Stomach (tissue), 9 donors: ENCODE data around the gene SP3. TPM values are rescaled to one million over a fixed set of nuclear protein-coding genes. Genes with fewer than 3 reads are reported as not detected.
A peak's percentile ranks its signal among the peaks of the same experiment; 100 is the strongest.

Source experiments
- DNase-seq, 2 donors: peaks; one replicate each; pipeline versions ENCODE4 v3.0.0 to v3.0.0-alpha.2; 2013 to 2019
- H3K27ac ChIP-seq, 5 donors: fragments of 200-600 bp in 4 of 5; sonication (generic) in 4 of 5; one replicate each; pipeline ENCODE4 v1.5.1; 2013 to 2019; ENCODE audit warnings: mild to moderate bottlenecking in 1 of 5, moderate library complexity in 1 of 5
- H3K27me3 ChIP-seq, 3 donors: fragments of 200-600 bp; sonication (generic); one replicate each; pipeline ENCODE4 v1.5.1; 2017 to 2019; ENCODE audit warnings: mixed run types in 1 of 3
- H3K36me3 ChIP-seq, 4 donors: fragments of 200-600 bp; sonication (generic); 1 replicate in 3 of 4; 2 replicates in 1 of 4; pipeline ENCODE4 v1.5.1; 2016 to 2019
- H3K4me1 ChIP-seq, 4 donors: fragments of 200-600 bp; sonication (generic); one replicate each; pipeline ENCODE4 v1.5.1; 2016 to 2019
- H3K4me3 ChIP-seq, 4 donors: fragments of 200-600 bp; sonication (generic) in 3 of 4; one replicate each; pipeline ENCODE4 v1.5.1; 2016 to 2019; ENCODE audit warnings: mild to moderate bottlenecking in 1 of 4
- H3K9me3 ChIP-seq, 4 donors: fragments of 200-600 bp; sonication (generic); one replicate each; pipeline ENCODE4 v1.5.1; 2016 to 2019
- CTCF ChIP-seq, 7 experiments: fragments of 450-650 bp in 4 of 7; fragments of 200-600 bp in 3 of 7; sonication (generic) in 3 of 7; IDR thresholded peaks; one replicate each; pipeline ENCODE4 v1.5.1; 2016 to 2019; ENCODE audit warnings: antibody characterized with exemption in 7 of 7, control low read depth in 2 of 7, mild to moderate bottlenecking in 1 of 7
- EP300 ChIP-seq: sonication (generic); formaldehyde crosslinking; IDR thresholded peaks from one replicate; pipeline ENCODE4 v1.6.1; 2017; ENCODE audit warnings: antibody characterized with exemption
- POLR2A ChIP-seq, 4 donors: fragments of 450-650 bp; IDR thresholded peaks; one replicate each; pipeline ENCODE4 v1.6.1; 2016; ENCODE audit warnings: antibody characterized with exemption in 4 of 4, control low read depth in 2 of 4, mild to moderate bottlenecking in 1 of 4, moderate library complexity in 1 of 4
- POLR2AphosphoS5 ChIP-seq, 3 donors: sonication (generic); formaldehyde crosslinking; IDR thresholded peaks; one replicate each; pipeline ENCODE4 v1.6.1; 2016; ENCODE audit warnings: antibody characterized with exemption in 3 of 3
- WGBS, 5 donors: extraction: QIAGEN DNeasy Blood & Tissue Kit in 3 of 5; methylation state at CpG; one replicate each; pipeline versions ENCODE4 v1.1.5 to v1.1.7; 2013 to 2018; 5-methylcytosine and 5-hydroxymethylcytosine counted together
- intact Hi-C: fragments of 100-400 bp; cut with DNase I; formaldehyde crosslinking; loops from one replicate; pipeline ENCODE4 v1.15.1; 2023; ENCODE audit warnings: low total_unique reads
- polyA plus RNA-seq, 3 donors: library from polyadenylated mRNA; stranded (reverse); fragments of 200-250 nt; gene quantifications; one replicate each; pipeline ENCODE4 v1.2.3, GENCODE V29; 2013
- total RNA-seq, 5 donors: library from RNA; depleted of rRNA; stranded (reverse); fragments of >200 nt; gene quantifications; one replicate each; pipeline versions ENCODE4 v1.1.0 to v1.2.3, GENCODE V29; 2014 to 2016
- donor health status: healthy with polysubstance abuse.
- donor health status: Bipolar disorder and iron deficiency.
- donor health status: healthy.

The SP3 gene
- total and polyA plus RNA-seq, 8 donors = 15.0 to 147 (median 45.2) TPM

- intact Hi-C loops = no loop called here
- DNase-seq = no peak
Observed at GRCh38 chr2:173865971-173866873, 99.0 kb downstream of the SP3 start.

GRCh38 chr2:173862612-173863217 is 102.5 kb downstream of the SP3 start:
- intact Hi-C loops = no loop called here

More at GRCh38 chr2:173865971-173866873, 99.0 kb downstream of the SP3 start:
- H3K27me3 ChIP-seq = peaks cover 0 to 8% (median 0%) of the 10 kb centered on the region in 3 donors
- no peaks in the 10 kb centered on the region for H3K36me3 ChIP-seq
- no peak overlapping the region for H3K4me3 ChIP-seq
- H3K4me1 ChIP-seq = no peaks in the 10 kb centered on the region
- H3K9me3 ChIP-seq = no peaks in the 10 kb centered on the region
- no peak overlapping the region for H3K27ac ChIP-seq
- WGBS, 5 donors = 77 to 89% (median 88%) methylated on average over 12 of the region's 12 CpGs
- TF ChIP-seq EP300 = no peak
- TF ChIP-seq POLR2AphosphoS5 (IDR thresholded peaks at IDR 0.05) = no peak
- no peak for TF ChIP-seq CTCF (IDR thresholded peaks at IDR 0.05)
- TF ChIP-seq POLR2A (IDR thresholded peaks at IDR 0.05) = no peak

GRCh38 chr2:173860566-173860965 is 104.6 kb downstream of the SP3 start:
- 62 to 77% (median 75%) methylated on average over 6 of the region's 6 CpGs for WGBS, 5 donors
- intact Hi-C loops = no loop called here

More at GRCh38 chr2:173862612-173863217, 102.5 kb downstream of the SP3 start:
- Histone ChIP-seq H3K27me3 (peaks cover 0 to 15% (median 0%) of the 10 kb centered on the region in 3 donors), H3K27ac (no peak overlapping the region), H3K4me1 (no peaks in the 10 kb centered on the region), H3K4me3 (no peak overlapping the region), H3K9me3 (no peaks in the 10 kb centered on the region), H3K36me3 (no peaks in the 10 kb centered on the region)
- no peak for TF ChIP-seq POLR2AphosphoS5 (IDR thresholded peaks at IDR 0.05)
- TF ChIP-seq POLR2A (IDR thresholded peaks at IDR 0.05) = no peak
- TF ChIP-seq CTCF (IDR thresholded peaks at IDR 0.05) = no peak
- no peak for TF ChIP-seq EP300
- DNase-seq = peak in 1 of 2 donors; percentile 54
- 70 to 87% (median 75%) methylated on average over 4 of the region's 4 CpGs for WGBS, 5 donors

More at GRCh38 chr2:173860566-173860965, 104.6 kb downstream of the SP3 start:
- H3K27me3 ChIP-seq = peaks cover 0 to 7% (median 0%) of the 10 kb centered on the region in 3 donors
- H3K27ac ChIP-seq = no peak overlapping the region
- DNase-seq = no peak
- no peak for TF ChIP-seq POLR2AphosphoS5 (IDR thresholded peaks at IDR 0.05)
- TF ChIP-seq CTCF (IDR thresholded peaks at IDR 0.05) = no peak
- no peak for TF ChIP-seq EP300
- H3K4me3 ChIP-seq = no peak overlapping the region
- H3K4me1 ChIP-seq = no peaks in the 10 kb centered on the region
- H3K36me3 ChIP-seq = no peaks in the 10 kb centered on the region
- no peaks in the 10 kb centered on the region for H3K9me3 ChIP-seq
